ENCODE measurements around the gene LRRD1. TPM values are rescaled to one million over a fixed set of nuclear protein-coding genes. Genes with fewer than 3 reads are reported as not detected.
A peak's percentile ranks its signal among the peaks of the same experiment; 100 is the strongest.

Gene LRRD1
- total and polyA plus RNA-seq, 2 of the 8 experiments (the other 6 are each of a cell fraction or from before 2014, with no cell fraction given), result not detected

GRCh38 chr7:92134271-92135051 lies 44.5 kb downstream of the LRRD1 start, which contains the start of gene CYP51A1 (continued):
- peak; percentile 72; the same call in 1 of the 2 replicates for TF ChIP-seq ATF2 (IDR thresholded peaks at IDR 0.05; ENCODE audit: low read length)
- TF ChIP-seq BCL11A (IDR thresholded peaks at IDR 0.05; ENCODE audit: low read depth in 2 of 2, low read length in 2 of 2), result no peak
- TF ChIP-seq SRF (IDR thresholded peaks at IDR 0.05; ENCODE audit: low read depth, low read length), result no peak
- TF ChIP-seq TBP (IDR thresholded peaks at IDR 0.05; ENCODE audit: low read depth, low read length), result peak; percentile 83
- peak in 1 of 2 experiments; percentile 81; a peak in 2 of 4 replicates for TF ChIP-seq SIN3A (conservative IDR thresholded peaks at IDR 0.05 in 1 of 2, IDR thresholded peaks at IDR 0.05 in 1 of 2; ENCODE audit: low read depth in 1 of 2, low read length in 2 of 2)
- TF ChIP-seq BACH1 (IDR thresholded peaks at IDR 0.05; ENCODE audit: low read length), result peak; percentile 73
- peak; percentile 57 for TF ChIP-seq RBBP5 (IDR thresholded peaks at IDR 0.05; ENCODE audit: borderline replicate concordance, low read depth, low read length)
- no peak for TF ChIP-seq HDAC6 (IDR thresholded peaks at IDR 0.05; ENCODE audit: low read depth, low read length)
- peak; percentile 41 for TF ChIP-seq KDM4A (IDR thresholded peaks at IDR 0.05; ENCODE audit: low read depth, low read length, severe bottlenecking)
- no peak for TF ChIP-seq CTBP2 (IDR thresholded peaks at IDR 0.05; ENCODE audit: borderline replicate concordance, insufficient read depth, insufficient read length, low read length)
- no peak for TF ChIP-seq GABPA (IDR thresholded peaks at IDR 0.05; ENCODE audit: borderline replicate concordance, insufficient read depth, low read length)
- no peak for TF ChIP-seq EGR1 (IDR thresholded peaks at IDR 0.05; ENCODE audit: borderline replicate concordance, low read depth, low read length)
- no peak for TF ChIP-seq KDM5A (IDR thresholded peaks at IDR 0.05; ENCODE audit: low read length)
- TF ChIP-seq BRCA1 (IDR thresholded peaks at IDR 0.05; ENCODE audit: low read depth, low read length), result peak; percentile 43; the same call in 1 of the 2 replicates
- no peak for TF ChIP-seq RNF2 (IDR thresholded peaks at IDR 0.05; ENCODE audit: borderline replicate concordance, low read depth, low read length, missing control alignments, poor library complexity, severe bottlenecking)
- TF ChIP-seq PHF8 (conservative IDR thresholded peaks at IDR 0.05; ENCODE audit: low read depth, low read length), result peak; percentile 97
- TF ChIP-seq GTF2F1 (IDR thresholded peaks at IDR 0.05; ENCODE audit: borderline replicate concordance, low read depth, low read length), result no peak
- TF ChIP-seq MAFK (IDR thresholded peaks at IDR 0.05; ENCODE audit: low read depth, low read length), result no peak
- TF ChIP-seq TCF12 (IDR thresholded peaks at IDR 0.05; ENCODE audit: low read depth, low read length), result no peak
- no peak for TF ChIP-seq ZNF274 (IDR thresholded peaks at IDR 0.05; ENCODE audit: borderline replicate concordance, extremely low read depth, low read length)
